Bronchial epithelial cell (primary cell): ENCODE results near the gene BMERB1. TPM values are rescaled to one million over a fixed set of nuclear protein-coding genes. Genes with fewer than 3 reads are reported as not detected.

Source experiments
- DNase-seq: peaks from one replicate; pipeline ENCODE4 v3.0.0-alpha.2; 2010; ENCODE audit warnings: low read depth
- FAIRE-seq: peaks from 2 replicates; lab custom pipeline; 2011; peaks lifted over from hg19 to GRCh38; lab: Jason Lieb, UNC
- H3K27me3 ChIP-seq: 2 replicates; pipeline ENCODE4 v1.5.1; 2011; ENCODE audit warnings: low read length; ENCODE audit not compliant: control insufficient read depth, insufficient read depth
- H3K36me3 ChIP-seq: 2 replicates; pipeline ENCODE4 v1.5.1; 2011; ENCODE audit warnings: low read length; ENCODE audit not compliant: control insufficient read depth, insufficient read depth
- H3K4me3 ChIP-seq: 2 replicates; pipeline ENCODE4 v1.5.1; 2011; ENCODE audit warnings: mild to moderate bottlenecking, low read depth, low read length, control low read depth
- CTCF ChIP-seq: IDR thresholded peaks from 2 replicates; pipeline ENCODE4 v1.5.1; 2011; ENCODE audit warnings: mild to moderate bottlenecking, moderate library complexity, low read length, control low read depth, inconsistent platforms; ENCODE audit not compliant: insufficient read depth, severe bottlenecking
- total RNA-seq: library from RNA; depleted of rRNA; stranded (reverse); fragments of >200 nt; gene quantifications from 2 replicates; pipeline ENCODE4 v1.2.1, GENCODE V29; 2014

BMERB1 gene
- total RNA-seq, 1 donor from 2014 or later = 8.4 TPM

GRCh38 chr16:15457400-15457799, 23.0 kb downstream of the BMERB1 start:
- DNase-seq (no peak), FAIRE-seq (no peak)
- TF ChIP-seq CTCF = no peak
- Histone ChIP-seq H3K4me3 (no peak overlapping the region), H3K27me3 (no peaks in the 10 kb centered on the region), H3K36me3 (no peaks in the 10 kb centered on the region)

- Histone ChIP-seq H3K4me3 (no peak overlapping the region), H3K36me3 (no peaks in the 10 kb centered on the region), H3K27me3 (no peaks in the 10 kb centered on the region)
- TF ChIP-seq CTCF = no peak
- DNase-seq = peak; percentile 29
- FAIRE-seq = no peak
Observed at GRCh38 chr16:15457958-15458357, 23.6 kb downstream of the BMERB1 start.

DNA sequence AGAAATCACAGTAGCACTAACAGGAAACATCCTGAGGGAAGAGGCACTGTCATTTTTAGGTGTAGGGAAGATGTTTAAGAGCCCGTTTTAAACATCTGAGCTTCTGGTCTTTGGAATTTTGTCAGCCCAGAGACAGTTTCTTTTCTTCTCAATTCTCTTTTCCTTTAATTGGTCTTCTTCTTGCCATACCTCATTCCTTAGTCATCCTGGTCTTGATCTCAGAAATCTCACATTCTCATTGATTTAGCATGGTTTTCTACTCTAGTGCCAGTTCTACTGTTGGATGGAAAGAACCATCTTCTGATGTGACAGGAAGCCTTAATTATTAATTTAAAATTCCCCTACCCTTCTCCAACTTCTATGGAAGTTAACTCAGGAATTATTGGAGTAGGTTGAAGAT, 25.4 kb downstream of the BMERB1 start:
- Histone ChIP-seq H3K27me3 (no peaks in the 10 kb centered on the region), H3K4me3 (no peak overlapping the region), H3K36me3 (no peaks in the 10 kb centered on the region)
- no peak for DNase-seq
- no peak for TF ChIP-seq CTCF
- no peak for FAIRE-seq

DNA sequence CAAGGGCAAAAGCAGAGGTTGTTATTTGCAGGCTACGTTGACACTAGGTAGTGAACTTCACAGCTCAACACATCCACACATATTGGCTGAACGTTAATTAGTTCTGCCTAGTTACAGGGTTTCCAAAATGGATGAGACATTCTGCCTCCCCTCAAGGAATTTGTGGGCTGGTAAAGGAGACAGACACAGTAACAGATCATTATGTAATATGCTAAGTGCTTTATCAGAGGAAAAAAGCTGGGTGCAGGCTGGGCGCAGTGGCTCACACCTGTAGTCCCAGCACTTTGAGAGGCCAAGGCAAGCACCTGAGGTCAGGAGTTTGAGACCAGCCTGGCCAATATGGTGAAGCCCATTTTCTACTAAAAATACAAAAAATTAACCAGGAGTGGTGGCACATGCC, 26.2 kb downstream of the BMERB1 start:
- DNase-seq (no peak), FAIRE-seq (no peak)
- TF ChIP-seq CTCF = no peak
- Histone ChIP-seq H3K36me3 (no peaks in the 10 kb centered on the region), H3K27me3 (no peaks in the 10 kb centered on the region), H3K4me3 (no peak overlapping the region)

GRCh38 chr16:15461376-15461775, 27.0 kb downstream of the BMERB1 start:
- Histone ChIP-seq H3K4me3 (no peak overlapping the region), H3K36me3 (no peaks in the 10 kb centered on the region), H3K27me3 (no peaks in the 10 kb centered on the region)
- no peak for TF ChIP-seq CTCF
- DNase-seq = no peak
- no peak for FAIRE-seq

GRCh38 chr16:15464401-15465186, 30.2 kb downstream of the BMERB1 start:
- no peak for TF ChIP-seq CTCF
- H3K4me3 ChIP-seq = no peak overlapping the region
- FAIRE-seq = no peak
- H3K36me3 ChIP-seq = no peaks in the 10 kb centered on the region
- H3K27me3 ChIP-seq = no peaks in the 10 kb centered on the region
- DNase-seq = no peak
